Kidney epithelial cell (primary cell): Measurements from ENCODE around the gene IQSEC1. TPM values are rescaled to one million over a fixed set of nuclear protein-coding genes. Genes with fewer than 3 reads are reported as not detected.

Experiments used
- DNase-seq: peaks from one replicate; pipeline ENCODE4 v3.0.0-alpha.2; 2010; ENCODE audit warnings: low read depth
- H3K27me3 ChIP-seq: 2 replicates; pipeline ENCODE4 v1.6.0; 2011; ENCODE audit warnings: low read length; ENCODE audit not compliant: control insufficient read depth, insufficient read depth
- H3K36me3 ChIP-seq: 2 replicates; pipeline ENCODE4 v1.5.1; 2011; ENCODE audit warnings: low read length; ENCODE audit not compliant: control insufficient read depth, insufficient read depth
- H3K4me3 ChIP-seq: 2 replicates; pipeline ENCODE4 v1.5.1; 2011; ENCODE audit warnings: low read depth, mild to moderate bottlenecking, control low read depth, low read length
- total RNA-seq: library from RNA; depleted of rRNA; stranded (reverse); fragments of >200 nt; gene quantifications from 2 replicates; pipeline ENCODE4 v1.2.3, GENCODE V29; 2015
- TF ChIP-seq, protein P1 (sequence below): IDR thresholded peaks from 2 replicates; pipeline ENCODE4 v1.5.1; 2011; ENCODE audit warnings: mild to moderate bottlenecking, moderate library complexity, low read length, control low read depth, inconsistent platforms; ENCODE audit not compliant: insufficient read depth, poor library complexity, severe bottlenecking

The IQSEC1 gene
- total RNA-seq, 1 donor from 2014 or later, result 14.9 TPM

DNA sequence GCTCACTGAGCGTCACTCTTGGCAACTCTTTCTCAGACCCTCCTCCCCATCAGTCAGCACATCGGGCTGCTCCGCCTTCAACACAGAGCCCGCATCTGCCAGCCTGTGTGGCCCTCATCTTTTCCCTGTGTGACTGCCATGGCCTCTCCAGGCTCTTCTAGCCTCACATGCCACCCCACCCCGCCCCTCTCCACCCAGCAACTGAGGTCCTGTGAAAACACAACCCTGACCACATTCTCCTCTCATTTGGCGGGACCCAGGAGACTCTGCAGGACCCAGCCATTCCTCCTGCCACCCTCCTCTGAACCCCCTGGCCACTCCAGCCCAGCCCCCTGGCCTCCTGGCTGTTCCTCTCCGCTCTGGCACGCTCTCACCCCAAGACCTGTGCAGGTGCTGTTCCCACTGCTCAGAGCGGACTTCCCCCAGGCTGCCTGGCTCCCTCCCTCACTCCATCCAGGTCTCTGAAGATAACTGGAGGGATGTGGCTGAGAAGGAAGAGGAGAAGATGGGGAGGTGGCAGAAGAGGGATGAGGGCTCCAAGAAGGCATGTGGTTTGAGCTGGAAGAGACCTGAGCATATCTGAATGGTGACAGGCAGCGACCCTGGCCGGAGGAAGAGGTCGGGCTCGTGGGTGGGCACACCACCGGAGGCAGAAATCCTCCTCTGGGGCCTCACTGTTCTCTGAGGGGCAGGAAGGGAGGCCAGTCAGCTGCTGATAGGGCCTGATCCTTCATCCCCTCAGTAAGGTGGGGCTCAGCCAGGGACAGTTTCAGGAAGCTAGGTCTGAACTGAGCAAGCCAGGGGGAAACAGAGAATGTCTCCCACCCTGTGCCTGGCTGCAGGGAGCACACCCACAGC is 120.7 kb downstream of the IQSEC1 start:
- no peaks in the 10 kb centered on the region for H3K36me3 ChIP-seq
- DNase-seq, result no peak
- H3K27me3 ChIP-seq, result no peaks in the 10 kb centered on the region
- TF ChIP-seq, protein P1, sequence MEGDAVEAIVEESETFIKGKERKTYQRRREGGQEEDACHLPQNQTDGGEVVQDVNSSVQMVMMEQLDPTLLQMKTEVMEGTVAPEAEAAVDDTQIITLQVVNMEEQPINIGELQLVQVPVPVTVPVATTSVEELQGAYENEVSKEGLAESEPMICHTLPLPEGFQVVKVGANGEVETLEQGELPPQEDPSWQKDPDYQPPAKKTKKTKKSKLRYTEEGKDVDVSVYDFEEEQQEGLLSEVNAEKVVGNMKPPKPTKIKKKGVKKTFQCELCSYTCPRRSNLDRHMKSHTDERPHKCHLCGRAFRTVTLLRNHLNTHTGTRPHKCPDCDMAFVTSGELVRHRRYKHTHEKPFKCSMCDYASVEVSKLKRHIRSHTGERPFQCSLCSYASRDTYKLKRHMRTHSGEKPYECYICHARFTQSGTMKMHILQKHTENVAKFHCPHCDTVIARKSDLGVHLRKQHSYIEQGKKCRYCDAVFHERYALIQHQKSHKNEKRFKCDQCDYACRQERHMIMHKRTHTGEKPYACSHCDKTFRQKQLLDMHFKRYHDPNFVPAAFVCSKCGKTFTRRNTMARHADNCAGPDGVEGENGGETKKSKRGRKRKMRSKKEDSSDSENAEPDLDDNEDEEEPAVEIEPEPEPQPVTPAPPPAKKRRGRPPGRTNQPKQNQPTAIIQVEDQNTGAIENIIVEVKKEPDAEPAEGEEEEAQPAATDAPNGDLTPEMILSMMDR, result no peak
- H3K4me3 ChIP-seq, result no peak overlapping the region

DNA sequence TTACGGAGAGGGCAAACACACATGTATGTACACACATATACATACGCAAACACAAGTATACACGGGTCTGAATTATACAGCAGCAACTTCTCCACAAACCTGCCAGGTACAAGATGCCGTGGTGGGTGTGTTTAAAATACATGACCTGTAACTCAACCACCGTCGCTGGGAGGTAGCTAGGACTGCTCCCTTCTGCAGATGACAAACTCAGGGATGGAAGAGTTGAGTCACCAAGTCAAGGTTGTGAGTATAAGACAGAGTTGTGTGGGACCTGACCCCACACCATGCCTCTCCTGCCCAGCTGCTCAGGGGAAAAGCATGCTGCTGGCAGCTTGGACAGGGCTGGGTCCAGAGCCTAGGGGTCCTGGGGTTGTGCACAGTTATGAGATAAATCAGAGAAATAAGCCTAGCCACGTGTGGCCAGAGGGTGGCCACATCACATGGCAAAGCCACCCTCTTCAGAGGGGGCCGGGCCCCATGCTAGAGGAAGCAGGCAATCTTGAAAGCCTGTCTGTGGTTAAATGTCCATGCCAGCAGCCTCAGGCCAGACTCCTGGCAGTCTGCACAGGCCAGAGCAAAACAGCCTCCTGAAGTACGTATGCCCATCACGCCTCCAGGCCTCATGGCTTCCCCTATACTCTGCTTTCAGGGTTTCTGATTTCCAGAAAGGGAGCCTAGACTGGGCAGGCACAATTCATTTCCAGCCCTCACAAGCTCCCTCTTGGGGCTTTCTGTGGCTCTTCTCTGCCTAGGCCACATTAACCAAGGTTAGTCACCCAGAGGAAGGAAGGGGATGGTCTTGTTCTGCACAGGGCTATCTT is 124.1 kb downstream of the IQSEC1 start:
- H3K4me3 ChIP-seq, result no peak overlapping the region
- TF ChIP-seq, protein P1, result no peak
- DNase-seq, result no peak

DNA sequence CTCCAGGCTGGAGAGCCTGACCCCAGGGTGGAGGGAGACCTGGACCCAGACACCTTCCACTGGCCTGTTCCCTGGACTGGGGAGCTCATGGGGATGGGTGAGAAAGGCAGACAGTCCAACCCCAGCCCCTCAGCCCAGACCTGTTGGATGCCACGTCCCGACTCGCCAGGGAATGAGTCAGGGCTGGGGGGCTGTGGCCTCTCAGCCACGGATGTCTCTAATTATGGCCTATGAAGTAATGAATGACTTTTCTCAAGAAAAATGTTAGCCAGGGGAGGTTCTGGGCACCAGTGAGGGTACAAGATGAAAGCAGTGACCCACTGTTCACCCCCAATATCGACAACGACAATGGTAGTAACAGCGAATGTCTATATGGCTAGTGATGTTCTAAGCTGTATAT is 124.9 kb downstream of the IQSEC1 start:
- no peak for DNase-seq
- Histone ChIP-seq H3K4me3 (no peak overlapping the region), H3K36me3 (no peaks in the 10 kb centered on the region), H3K27me3 (no peaks in the 10 kb centered on the region)
- TF ChIP-seq, protein P1, result no peak

More for the DNA sequence above, 124.1 kb downstream of the IQSEC1 start:
- Histone ChIP-seq H3K27me3 (no peaks in the 10 kb centered on the region), H3K36me3 (no peaks in the 10 kb centered on the region)

DNA sequence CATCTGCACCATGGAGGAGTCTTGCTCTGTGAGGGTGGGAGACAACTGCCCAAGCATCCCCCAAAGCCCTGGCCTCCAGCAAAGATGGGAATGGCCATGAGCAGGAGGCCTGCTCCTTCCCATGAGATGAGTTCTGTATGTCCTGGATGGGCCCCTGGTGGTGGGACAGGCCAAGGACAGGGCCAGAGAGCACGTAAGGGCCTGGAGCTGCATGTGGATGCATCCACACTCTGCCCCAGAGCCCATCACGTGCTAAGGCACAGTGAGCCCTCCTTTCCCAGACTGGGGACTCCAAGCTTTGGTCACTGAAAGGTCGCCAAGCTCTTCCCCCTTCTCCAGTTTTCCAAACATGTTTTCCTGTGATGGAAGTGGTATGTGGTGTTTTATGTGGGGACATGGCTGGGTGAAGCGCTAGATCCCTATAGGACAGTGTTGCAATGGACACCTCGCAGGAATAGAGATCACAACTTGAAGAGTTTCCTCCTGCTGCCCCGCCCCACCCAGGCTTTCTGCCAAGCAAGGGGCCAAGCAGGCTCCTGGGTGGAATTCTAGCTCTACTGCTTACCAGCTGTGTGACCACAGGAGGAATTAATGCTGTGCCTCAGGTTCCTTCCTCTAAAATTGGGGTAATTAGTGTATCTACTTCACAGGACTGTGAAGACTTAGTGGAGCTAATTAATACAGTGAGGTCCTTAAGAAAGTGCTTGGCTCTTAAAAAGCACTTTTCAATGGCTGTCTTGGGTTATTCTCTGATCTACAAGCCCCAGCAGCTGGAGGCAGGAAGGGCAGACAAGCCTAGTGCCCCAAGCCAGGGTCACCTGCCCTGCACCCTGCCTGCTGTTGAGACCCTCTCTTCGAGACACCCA is 125.5 kb downstream of the IQSEC1 start:
- TF ChIP-seq, protein P1, result peak; percentile 19
- DNase-seq, result no peak
- Histone ChIP-seq H3K4me3 (no peak overlapping the region), H3K27me3 (no peaks in the 10 kb centered on the region), H3K36me3 (no peaks in the 10 kb centered on the region)

DNA sequence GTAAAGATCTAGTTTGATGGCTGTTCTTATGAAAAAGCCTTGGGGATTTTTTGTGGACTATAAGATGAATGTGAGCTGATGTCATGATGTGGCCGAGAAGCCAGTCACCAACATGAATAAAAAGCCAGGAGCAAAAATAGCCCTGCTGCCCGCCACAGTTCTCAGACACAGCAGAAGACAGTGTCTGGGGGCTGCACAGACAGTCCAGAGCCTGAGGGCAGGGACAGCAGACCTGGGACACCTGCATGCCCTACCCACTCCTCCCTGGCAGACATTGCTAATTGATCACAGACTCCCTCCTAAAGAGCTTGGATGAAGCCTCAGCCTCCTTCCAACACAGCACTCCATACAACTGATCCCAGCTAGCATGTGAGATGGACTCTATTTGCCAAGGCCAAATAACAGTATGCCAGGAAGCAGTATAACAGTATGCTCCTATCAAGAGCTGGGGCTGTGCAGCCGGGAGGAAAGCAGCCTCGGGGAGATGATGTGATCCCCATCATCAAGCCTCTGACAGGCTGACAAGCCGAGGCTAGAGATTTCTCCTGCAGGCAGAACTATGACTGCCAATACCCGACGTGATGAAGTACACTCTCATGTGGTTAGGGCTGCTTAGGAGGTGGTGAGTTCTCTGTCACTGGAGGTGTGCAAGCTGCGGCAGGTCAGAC is 126.4 kb downstream of the IQSEC1 start:
- Histone ChIP-seq H3K4me3 (no peak overlapping the region), H3K36me3 (no peaks in the 10 kb centered on the region), H3K27me3 (no peaks in the 10 kb centered on the region)
- TF ChIP-seq, protein P1, result no peak
- DNase-seq, result no peak
